Omental fat pad (tissue), 4 donors: ENCODE results near the gene NHSL2. TPM values are rescaled to one million over a fixed set of nuclear protein-coding genes. Genes with fewer than 3 reads are reported as not detected.
A peak's percentile ranks its signal among the peaks of the same experiment; 100 is the strongest.

Experiments used
- ATAC-seq: fragments of 150-250 bp; one replicate; pipeline ENCODE4 v1.9.1; 2016; ENCODE audit warnings: mild to moderate bottlenecking, moderate library complexity; ENCODE audit not compliant: low FRiP score
- DNase-seq: peaks from one replicate; pipeline ENCODE4 v3.0.0-alpha.2; 2019; ENCODE audit warnings: low spot score
- CTCF ChIP-seq, 3 donors: fragments of 450-650 bp; IDR thresholded peaks; one replicate each; pipeline ENCODE4 v1.5.1; 2016 to 2017; ENCODE audit warnings: antibody characterized with exemption in 3 of 3, mild to moderate bottlenecking in 3 of 3, moderate library complexity in 2 of 3
- total RNA-seq, 4 donors: library from RNA; depleted of rRNA; stranded (reverse); fragments of >200 nt; gene quantifications; one replicate each; pipeline ENCODE4 v1.1.0, GENCODE V29; 2016

NHSL2 gene
- total RNA-seq, 4 donors from 2014 or later: 12.8 to 20.2 (median 14.0) TPM

- DNase-seq (no peak), ATAC-seq (no peak)
- TF ChIP-seq CTCF (IDR thresholded peaks at IDR 0.05): no peak
These were observed 207.1 kb downstream of the NHSL2 start for GRCh38 chrX:72117636-72118210.

GRCh38 chrX:72120837-72121236 lies 210.2 kb downstream of the NHSL2 start:
- no peak for TF ChIP-seq CTCF (IDR thresholded peaks at IDR 0.05)
- no peak for DNase-seq
- no peak for ATAC-seq

GRCh38 chrX:72121383-72121782 lies 210.7 kb downstream of the NHSL2 start:
- peak; percentile 71 for ATAC-seq
- DNase-seq: no peak
- TF ChIP-seq CTCF (IDR thresholded peaks at IDR 0.05): no peak

- TF ChIP-seq CTCF (IDR thresholded peaks at IDR 0.05): no peak
- no peak for DNase-seq
- ATAC-seq: no peak
These were observed 212.1 kb downstream of the NHSL2 start for GRCh38 chrX:72122621-72123337.

DNA sequence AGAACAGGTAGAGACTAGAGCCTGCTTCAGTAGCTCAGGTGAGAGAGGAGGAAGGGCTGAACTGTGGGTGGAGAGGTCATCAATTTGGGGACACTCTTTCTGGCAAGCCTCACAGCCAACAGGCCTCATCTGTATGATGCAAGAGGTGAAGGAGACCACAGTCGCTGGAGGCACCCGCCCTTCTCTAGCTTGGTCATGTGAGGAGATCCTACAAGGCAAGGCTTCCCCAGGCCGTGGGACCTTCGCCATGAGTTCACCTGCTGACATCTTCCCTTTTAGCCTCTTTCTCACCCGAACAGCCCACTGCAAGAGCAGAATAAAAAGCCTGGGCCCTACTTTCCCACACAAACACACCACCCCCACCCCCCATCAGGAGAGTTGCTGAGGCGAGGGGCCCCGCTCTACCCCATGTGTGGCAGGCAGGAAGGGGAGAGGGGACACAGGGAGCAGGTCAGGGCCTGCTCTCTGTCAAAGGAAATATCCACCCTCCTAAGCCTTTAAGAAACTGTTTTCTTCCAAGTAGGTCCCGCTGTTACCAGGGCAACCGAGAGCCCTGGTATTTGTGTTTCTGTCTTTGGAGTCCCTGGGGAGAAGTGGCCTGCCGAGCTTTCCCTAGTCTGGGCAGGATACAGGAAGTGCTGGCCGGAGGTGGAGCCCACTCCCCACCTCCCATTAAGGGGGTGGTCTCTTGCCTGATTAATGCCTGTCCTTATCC lies 213.0 kb downstream of the NHSL2 start:
- DNase-seq: no peak
- ATAC-seq: no peak
- no peak for TF ChIP-seq CTCF (IDR thresholded peaks at IDR 0.05)

DNA sequence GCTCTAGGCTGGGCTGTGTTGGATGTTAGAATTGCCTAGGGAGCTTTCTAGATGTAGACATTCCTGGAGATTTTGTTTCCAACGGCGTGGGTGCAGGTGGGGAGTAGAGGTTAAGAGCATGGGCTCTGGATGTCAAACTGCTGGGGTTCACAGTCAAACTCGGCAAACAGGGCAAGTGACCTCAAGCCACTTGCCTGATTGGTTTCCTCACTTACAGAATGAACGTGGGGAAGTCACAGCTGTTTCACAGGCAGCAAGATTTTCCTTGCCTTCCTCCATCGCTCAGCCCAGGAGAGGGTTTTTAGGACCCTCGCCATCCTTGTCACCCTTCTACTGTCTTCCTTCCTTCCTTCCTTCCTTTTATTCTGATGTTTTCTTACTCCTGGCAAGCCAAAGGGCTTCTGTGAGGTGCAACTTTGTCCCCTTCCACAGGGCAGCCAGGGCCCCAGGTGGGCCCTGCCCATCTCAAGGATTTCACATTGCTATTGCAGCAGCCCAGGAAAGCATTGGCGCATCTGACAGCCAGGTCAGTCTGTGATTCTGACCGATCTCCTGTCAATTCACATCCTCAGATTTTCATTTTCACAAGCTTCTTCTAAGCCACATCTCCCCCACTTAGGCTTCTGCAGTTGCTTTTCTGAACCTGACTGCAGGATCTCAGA lies 214.0 kb downstream of the NHSL2 start:
- no peak for DNase-seq
- TF ChIP-seq CTCF (IDR thresholded peaks at IDR 0.05): no peak
- no peak for ATAC-seq
